HCT116 (cell line): ENCODE results near the gene CWC27. TPM values are rescaled to one million over a fixed set of nuclear protein-coding genes. Genes with fewer than 3 reads are reported as not detected.

ENCODE experiments used
- ATAC-seq: fragments of 200-7000 bp; cut with Tn5 transposase; 2 replicates; pipeline ENCODE4 v1.9.1; 2020; ENCODE audit warnings: mild to moderate bottlenecking, moderate library complexity
- BruUV-seq: library from RNA; stranded (reverse); fragments of 400-500 nt; replicated peaks from 2 replicates; lab custom pipeline; 2021; lab: Mats Ljungman, UMichigan
- CTCF ChIA-PET: fragments of 300-600 bp; sonication (Branson Sonifier 250); formaldehyde crosslinking; loops from one replicate; lab custom pipeline; 2021; ENCODE audit warnings: antibody characterized with exemption; lab: Charles Lee
- POLR2A ChIA-PET: fragments of 300-600, 350-600 bp; sonication (Branson Sonifier 250); formaldehyde crosslinking; loops from one replicate; lab custom pipeline; 2021; ENCODE audit warnings: antibody characterized with exemption; lab: Charles Lee
- RAD21 ChIA-PET, 2 experiments: fragments of 300-600 bp; sonication (Branson Sonifier 250); formaldehyde crosslinking; loops; one replicate each; lab custom pipeline; 2023; ENCODE audit warnings: low total read pairs in 2 of 2; ENCODE audit not compliant: uncharacterized antibody in 2 of 2, unreplicated experiment in 2 of 2, low non-redundant PET in 1 of 2; lab: Charles Lee
- DNase-seq: peaks from one replicate; pipeline ENCODE4 v3.0.0-alpha.2; 2010; ENCODE audit warnings: low read depth, low spot score
- H2AFZ ChIP-seq: fragments of 200-600 bp; shearing (Covaris generic), sonication (generic); 2 replicates; pipeline ENCODE4 v1.6.1; 2017; ENCODE audit warnings: low read depth, mixed run types, mixed read lengths, antibody characterized with exemption, low read length; ENCODE audit not compliant: poor library complexity, severe bottlenecking
- H3K27ac ChIP-seq: 2 replicates; pipeline ENCODE4 v1.5.1; 2012; ENCODE audit warnings: low read depth, low read length
- H3K27me3 ChIP-seq: fragments of 200-600 bp; sonication (generic); 2 replicates; pipeline ENCODE4 v1.6.1; 2016; ENCODE audit warnings: mixed run types, low read length, mixed read lengths; ENCODE audit not compliant: insufficient read depth
- H3K36me3 ChIP-seq, 2 experiments: fragments of 200-500 bp in 1 of 2; fragments of 200-600 bp in 1 of 2; sonication (Bioruptor generic) in 1 of 2; sonication (generic) in 1 of 2; 2 replicates each; pipeline versions ENCODE4 v1.5.1 to v1.6.1; 2014 to 2016; ENCODE audit warnings: low read length in 2 of 2, inconsistent platforms in 1 of 2, mixed read lengths in 1 of 2, mixed run types in 1 of 2; ENCODE audit not compliant: insufficient read depth in 2 of 2, control insufficient read depth in 1 of 2
- H3K4me1 ChIP-seq, 2 experiments: fragments of 200-600 bp in 1 of 2; sonication (generic) in 1 of 2; 2 replicates each; pipeline versions ENCODE4 v1.5.1 to v1.6.1; 2012 to 2017; ENCODE audit warnings: low read length in 2 of 2, inconsistent platforms in 1 of 2, mild to moderate bottlenecking in 1 of 2, mixed read lengths in 1 of 2, mixed run types in 1 of 2, moderate library complexity in 1 of 2; ENCODE audit not compliant: insufficient read depth in 2 of 2, control insufficient read depth in 1 of 2
- H3K4me2 ChIP-seq: fragments of 200-600 bp; sonication (generic); 2 replicates; pipeline ENCODE4 v1.6.1; 2017; ENCODE audit warnings: mixed run types, low read length, mixed read lengths
- H3K4me3 ChIP-seq, 2 experiments: fragments of 200-600 bp in 1 of 2; sonication (generic) in 1 of 2; replicated peaks in 1 of 2; 2 replicates each; pipeline ENCODE4 v1.5.1; 2011 to 2016; ENCODE audit warnings: low read length in 2 of 2, control low read depth in 1 of 2, low read depth in 1 of 2, mild to moderate bottlenecking in 1 of 2, mixed read lengths in 1 of 2, mixed run types in 1 of 2
- H3K79me2 ChIP-seq: fragments of 200-600 bp; sonication (generic); 2 replicates; pipeline ENCODE4 v1.6.1; 2017; ENCODE audit warnings: mild to moderate bottlenecking, mixed run types, low read length, moderate library complexity, mixed read lengths; ENCODE audit not compliant: insufficient read depth
- H3K9ac ChIP-seq: fragments of 200-600 bp; sonication (generic); 2 replicates; pipeline ENCODE4 v1.6.1; 2016; ENCODE audit warnings: low read length, mixed read lengths
- H3K9me2 ChIP-seq: fragments of 200-600 bp; sonication (generic), shearing (Covaris generic); 2 replicates; pipeline ENCODE4 v1.6.1; 2017; ENCODE audit warnings: mixed run types, mild to moderate bottlenecking, moderate library complexity; ENCODE audit not compliant: insufficient read depth
- H3K9me3 ChIP-seq, 2 experiments: fragments of 200-500 bp in 1 of 2; fragments of 200-600 bp in 1 of 2; sonication (Bioruptor generic) in 1 of 2; sonication (generic) in 1 of 2; 2 replicates each; pipeline ENCODE4 v1.6.1; 2014 to 2017; ENCODE audit warnings: low read length in 2 of 2, mixed read lengths in 2 of 2, inconsistent platforms in 1 of 2, low read depth in 1 of 2, mild to moderate bottlenecking in 1 of 2, mixed run types in 1 of 2, moderate library complexity in 1 of 2; ENCODE audit not compliant: control insufficient read depth in 1 of 2, insufficient read depth in 1 of 2
- H4K20me1 ChIP-seq: fragments of 200-600 bp; sonication (generic), shearing (Covaris generic); 2 replicates; pipeline ENCODE4 v1.6.1; 2017; ENCODE audit warnings: mixed run types, mild to moderate bottlenecking, moderate library complexity; ENCODE audit not compliant: insufficient read depth
- ATF3 ChIP-seq: IDR thresholded peaks from 2 replicates; pipeline ENCODE4 v1.6.1; 2012
- CBX3 ChIP-seq: IDR thresholded peaks from 2 replicates; pipeline ENCODE4 v1.6.1; 2012; ENCODE audit warnings: low read depth
- CEBPB ChIP-seq: IDR thresholded peaks from 2 replicates; pipeline ENCODE4 v1.6.1; 2012; ENCODE audit warnings: low read depth
- CTCF ChIP-seq, 3 experiments: fragments of 200-600 bp in 1 of 3; sonication (generic) in 1 of 3; IDR thresholded peaks in 2 of 3; conservative IDR thresholded peaks in 1 of 3; 2 replicates each; pipeline ENCODE4 v1.5.1; 2012 to 2017; ENCODE audit warnings: low read depth in 2 of 3, low read length in 2 of 3, antibody characterized with exemption in 1 of 3, borderline replicate concordance in 1 of 3, control low read depth in 1 of 3, mild to moderate bottlenecking in 1 of 3, mixed read lengths in 1 of 3, mixed run types in 1 of 3, moderate library complexity in 1 of 3; ENCODE audit not compliant: insufficient read depth in 1 of 3
- EGR1 ChIP-seq: IDR thresholded peaks from 2 replicates; pipeline ENCODE4 v1.6.1; 2012; ENCODE audit warnings: low read depth
- ELF1 ChIP-seq: IDR thresholded peaks from 2 replicates; pipeline ENCODE4 v1.6.1; 2012; ENCODE audit warnings: low read depth, borderline replicate concordance
- EZH2 ChIP-seq: fragments of 200-600 bp; sonication (generic); IDR thresholded peaks from 2 replicates; pipeline ENCODE4 v1.6.1; 2017; ENCODE audit warnings: antibody characterized with exemption, mixed run types
- EZH2phosphoT487 ChIP-seq: fragments of 200-600 bp; IDR thresholded peaks from 2 replicates; pipeline ENCODE4 v1.6.1; 2018; ENCODE audit warnings: antibody characterized with exemption, borderline replicate concordance
- JUND ChIP-seq: IDR thresholded peaks from 2 replicates; pipeline ENCODE4 v1.6.1; 2012
- MAX ChIP-seq: IDR thresholded peaks from 2 replicates; pipeline ENCODE4 v1.6.1; 2012
- POLR2A ChIP-seq: IDR thresholded peaks from 2 replicates; pipeline ENCODE4 v1.7.0; 2011; ENCODE audit warnings: borderline replicate concordance; ENCODE audit not compliant: insufficient read depth, insufficient read length; ENCODE audit errors: extremely low read depth
- POLR2AphosphoS5 ChIP-seq: IDR thresholded peaks from 2 replicates; pipeline ENCODE4 v1.6.1; 2011; ENCODE audit warnings: mild to moderate bottlenecking, low read depth, low read length, moderate library complexity
- REST ChIP-seq: IDR thresholded peaks from 2 replicates; pipeline ENCODE4 v1.6.1; 2012; ENCODE audit warnings: low read depth
- SRF ChIP-seq: IDR thresholded peaks from 2 replicates; pipeline ENCODE4 v1.6.1; 2012; ENCODE audit warnings: low read depth
- TCF7L2 ChIP-seq: IDR thresholded peaks from 2 replicates; pipeline ENCODE4 v1.7.0; 2011; ENCODE audit warnings: borderline replicate concordance, inconsistent platforms; ENCODE audit not compliant: insufficient read depth, insufficient read length; ENCODE audit errors: extremely low read depth
- YY1 ChIP-seq: IDR thresholded peaks from 2 replicates; pipeline ENCODE4 v1.6.1; 2011; ENCODE audit warnings: low read length, low read depth, moderate library complexity, mild to moderate bottlenecking; ENCODE audit not compliant: insufficient replicate concordance; ENCODE audit errors: extremely low read depth
- ZFX ChIP-seq: fragments of 450-650 bp; IDR thresholded peaks from 2 replicates; pipeline ENCODE4 v1.6.1; 2017
- ZNF274 ChIP-seq: fragments of 200-500 bp; sonication (Bioruptor generic); IDR thresholded peaks from 2 replicates; pipeline ENCODE4 v1.6.1; 2014; ENCODE audit warnings: mild to moderate bottlenecking, low read depth, low read length, inconsistent platforms
- intact Hi-C: fragments of 100-400 bp; cut with micrococcal nuclease; formaldehyde crosslinking; loops from 2 replicates; pipeline ENCODE4 v1.10.0; 2022
- total RNA-seq: library from RNA; stranded (reverse); gene quantifications from one replicate; pipeline ENCODE4 v1.2.1, GENCODE V29; 2021; ENCODE audit not compliant: unreplicated experiment

The CWC27 gene
- total RNA-seq, 1 experiment from 2014 or later, result 29.1 TPM

GRCh38 chr5:65013166-65013565 is 244.4 kb downstream of the CWC27 start:
- Histone ChIP-seq H3K27me3 (no peaks in the 10 kb centered on the region), H3K4me3 (no peak overlapping the region), H4K20me1 (no peaks in the 10 kb centered on the region), H3K36me3 (no peaks in the 10 kb centered on the region)
- intact Hi-C loops, result no loop called here
- no peak for TF ChIP-seq TCF7L2
- TF ChIP-seq POLR2AphosphoS5, result no peak
- no peak for TF ChIP-seq ATF3
- no peak for TF ChIP-seq CBX3
- no peak for TF ChIP-seq ZNF274
- no peak for TF ChIP-seq SRF
- TF ChIP-seq YY1, result no peak
- TF ChIP-seq JUND, result no peak
- no peak for TF ChIP-seq EZH2phosphoT487
- TF ChIP-seq EZH2, result no peak
- TF ChIP-seq MAX, result no peak
- TF ChIP-seq POLR2A, result no peak
- TF ChIP-seq ELF1, result no peak
- TF ChIP-seq EGR1, result no peak
- no peak for TF ChIP-seq CTCF (IDR thresholded peaks at IDR 0.05 in 2 of 3, conservative IDR thresholded peaks at IDR 0.05 in 1 of 3; ENCODE audit: borderline replicate concordance in 1 of 3, insufficient read depth in 1 of 3, low read depth in 2 of 3, low read length in 2 of 3)
- TF ChIP-seq REST, result no peak
- TF ChIP-seq CEBPB, result no peak
- TF ChIP-seq ZFX, result no peak
- TF ChIP-seq, all 23 proteins: peak for 0
- Histone ChIP-seq H3K4me1 (no peaks in the 10 kb centered on the region), H3K4me2 (no peak overlapping the region), H3K9me3 (no peaks in the 10 kb centered on the region), H3K27ac (no peak overlapping the region), H3K9ac (no peak overlapping the region), H3K79me2 (no peaks in the 10 kb centered on the region), H3K9me2 (no peaks in the 10 kb centered on the region), H2AFZ (no peak overlapping the region)
- DNase-seq (no peak), ATAC-seq (no peak)
- ChIA-PET RAD21 (no interaction called here), CTCF (no interaction called here), POLR2A (no interaction called here)
- BruUV-seq, result no TSS peak
